ENCODE measurements around the gene AKIRIN1. TPM values are rescaled to one million over a fixed set of nuclear protein-coding genes. Genes with fewer than 3 reads are reported as not detected.

AKIRIN1 gene
- polyA plus RNA-seq, 1 of the 3 experiments (the other 2 are of a cell fraction): 37.0 TPM

- Histone ChIP-seq H3K36me3 (replicated peaks in 1 of 2; ENCODE audit: control insufficient read depth in 1 of 2, insufficient read depth in 2 of 2, low read length in 1 of 2) (peaks cover 22 to 53% of the 10 kb centered on the region in 2 experiments), H3K27ac (ENCODE audit: low read depth in 2 of 2, low read length in 1 of 2) (no peak overlapping the region), H3F3A (replicated peaks; ENCODE audit: insufficient read depth) (peaks cover 7% of the 10 kb centered on the region), H2AFZ (ENCODE audit: low read depth) (no peak overlapping the region), H3K9me2 (no peaks in the 10 kb centered on the region), H3K9ac (no peak overlapping the region), H3K4me2 (no peak overlapping the region), H3K4me1 (ENCODE audit: control insufficient read depth in 1 of 2, insufficient read depth in 2 of 2, low read depth in 1 of 2, low read length in 1 of 2) (peaks cover 0 to 7% of the 10 kb centered on the region in 2 experiments; a peak in 3 of 4 replicates), H3K9me3 (no peaks in the 10 kb centered on the region), H3K79me2 (ENCODE audit: insufficient read depth) (peaks cover 81% of the 10 kb centered on the region), H3K27me3 (ENCODE audit: insufficient read depth) (no peaks in the 10 kb centered on the region), H4K20me1 (ENCODE audit: insufficient read depth) (peaks cover 77% of the 10 kb centered on the region), H3K4me3 (ENCODE audit: low read depth in 2 of 2, low read length in 1 of 2) (no peak overlapping the region)
- WGBS (ENCODE audit: low lambda C conversion rate): 93% methylated on average over 5 of the region's 5 CpGs
- CTCF ChIA-PET: interaction anchor here (0.9 kb wide), 1 partner anchor 24 kb away, joined by 3 read pairs; no protein-coding TSS in a partner anchor
- TF ChIP-seq, protein P1, sequence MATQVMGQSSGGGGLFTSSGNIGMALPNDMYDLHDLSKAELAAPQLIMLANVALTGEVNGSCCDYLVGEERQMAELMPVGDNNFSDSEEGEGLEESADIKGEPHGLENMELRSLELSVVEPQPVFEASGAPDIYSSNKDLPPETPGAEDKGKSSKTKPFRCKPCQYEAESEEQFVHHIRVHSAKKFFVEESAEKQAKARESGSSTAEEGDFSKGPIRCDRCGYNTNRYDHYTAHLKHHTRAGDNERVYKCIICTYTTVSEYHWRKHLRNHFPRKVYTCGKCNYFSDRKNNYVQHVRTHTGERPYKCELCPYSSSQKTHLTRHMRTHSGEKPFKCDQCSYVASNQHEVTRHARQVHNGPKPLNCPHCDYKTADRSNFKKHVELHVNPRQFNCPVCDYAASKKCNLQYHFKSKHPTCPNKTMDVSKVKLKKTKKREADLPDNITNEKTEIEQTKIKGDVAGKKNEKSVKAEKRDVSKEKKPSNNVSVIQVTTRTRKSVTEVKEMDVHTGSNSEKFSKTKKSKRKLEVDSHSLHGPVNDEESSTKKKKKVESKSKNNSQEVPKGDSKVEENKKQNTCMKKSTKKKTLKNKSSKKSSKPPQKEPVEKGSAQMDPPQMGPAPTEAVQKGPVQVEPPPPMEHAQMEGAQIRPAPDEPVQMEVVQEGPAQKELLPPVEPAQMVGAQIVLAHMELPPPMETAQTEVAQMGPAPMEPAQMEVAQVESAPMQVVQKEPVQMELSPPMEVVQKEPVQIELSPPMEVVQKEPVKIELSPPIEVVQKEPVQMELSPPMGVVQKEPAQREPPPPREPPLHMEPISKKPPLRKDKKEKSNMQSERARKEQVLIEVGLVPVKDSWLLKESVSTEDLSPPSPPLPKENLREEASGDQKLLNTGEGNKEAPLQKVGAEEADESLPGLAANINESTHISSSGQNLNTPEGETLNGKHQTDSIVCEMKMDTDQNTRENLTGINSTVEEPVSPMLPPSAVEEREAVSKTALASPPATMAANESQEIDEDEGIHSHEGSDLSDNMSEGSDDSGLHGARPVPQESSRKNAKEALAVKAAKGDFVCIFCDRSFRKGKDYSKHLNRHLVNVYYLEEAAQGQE (IDR thresholded peaks at IDR 0.05; ENCODE audit: low read depth, low read length): no peak
- no peak for TF ChIP-seq YY1 (IDR thresholded peaks at IDR 0.05; ENCODE audit: low read depth)
- no peak for TF ChIP-seq NFIC (IDR thresholded peaks at IDR 0.05; ENCODE audit: borderline replicate concordance)
- TF ChIP-seq, protein P2, sequence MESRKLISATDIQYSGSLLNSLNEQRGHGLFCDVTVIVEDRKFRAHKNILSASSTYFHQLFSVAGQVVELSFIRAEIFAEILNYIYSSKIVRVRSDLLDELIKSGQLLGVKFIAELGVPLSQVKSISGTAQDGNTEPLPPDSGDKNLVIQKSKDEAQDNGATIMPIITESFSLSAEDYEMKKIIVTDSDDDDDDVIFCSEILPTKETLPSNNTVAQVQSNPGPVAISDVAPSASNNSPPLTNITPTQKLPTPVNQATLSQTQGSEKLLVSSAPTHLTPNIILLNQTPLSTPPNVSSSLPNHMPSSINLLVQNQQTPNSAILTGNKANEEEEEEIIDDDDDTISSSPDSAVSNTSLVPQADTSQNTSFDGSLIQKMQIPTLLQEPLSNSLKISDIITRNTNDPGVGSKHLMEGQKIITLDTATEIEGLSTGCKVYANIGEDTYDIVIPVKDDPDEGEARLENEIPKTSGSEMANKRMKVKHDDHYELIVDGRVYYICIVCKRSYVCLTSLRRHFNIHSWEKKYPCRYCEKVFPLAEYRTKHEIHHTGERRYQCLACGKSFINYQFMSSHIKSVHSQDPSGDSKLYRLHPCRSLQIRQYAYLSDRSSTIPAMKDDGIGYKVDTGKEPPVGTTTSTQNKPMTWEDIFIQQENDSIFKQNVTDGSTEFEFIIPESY (IDR thresholded peaks at IDR 0.05; ENCODE audit: borderline replicate concordance, low read depth): no peak
- TF ChIP-seq TEAD4 (IDR thresholded peaks at IDR 0.05; ENCODE audit: borderline replicate concordance, insufficient read depth): no peak
- no peak for DNase-seq
- POLR2A ChIA-PET: no interaction called here
These were observed 3.1 kb downstream of the AKIRIN1 start for GRCh38 chr1:38994196-38994595.

DNA sequence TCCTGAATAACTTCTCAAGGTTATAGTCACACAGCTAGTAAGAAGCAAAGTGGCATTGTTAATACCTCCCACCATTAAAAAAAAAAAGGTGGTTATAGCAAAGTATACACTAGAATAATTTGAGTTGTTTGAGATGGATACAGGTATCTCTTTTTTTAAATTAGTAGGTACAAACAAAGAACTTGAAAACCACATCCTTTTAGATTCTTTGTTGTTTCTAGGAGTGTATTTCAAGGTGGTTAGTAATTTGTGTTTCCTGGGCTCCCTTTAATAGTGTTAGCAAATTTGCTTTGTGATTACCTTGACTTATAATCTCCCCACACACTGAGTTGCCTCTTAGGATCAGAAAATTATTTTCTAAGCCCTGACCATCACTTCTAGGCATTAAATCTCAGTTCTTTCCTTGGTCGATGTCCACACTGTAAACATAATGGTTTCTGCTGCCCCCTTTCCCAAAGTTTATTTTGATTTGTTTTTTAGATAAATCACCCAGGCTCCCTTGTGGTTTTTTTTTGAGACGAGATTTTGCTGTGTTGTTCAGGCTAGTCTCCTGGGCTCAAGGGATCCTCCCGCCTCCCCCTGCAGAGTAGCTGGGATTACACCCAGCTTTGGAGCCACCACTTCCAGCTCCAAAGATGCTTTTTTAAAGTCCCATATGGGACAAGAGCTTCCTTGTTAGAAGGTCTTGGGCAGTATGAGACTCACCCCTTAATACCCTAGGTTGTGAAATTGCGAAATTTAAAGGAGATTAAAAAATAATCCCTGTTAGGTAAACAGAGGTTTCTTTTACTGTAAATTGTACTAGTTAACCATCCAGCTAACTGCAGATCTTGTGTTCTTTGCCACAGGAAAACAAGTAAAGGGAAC lies 6.2 kb downstream of the AKIRIN1 start:
- POLR2A ChIA-PET: interaction anchor here (0.8 kb wide), 1 partner anchor 29 kb away, joined by 4 read pairs; the partner anchor contains the start of gene NDUFS5
- Histone ChIP-seq H3K4me2 (no peak overlapping the region), H3K4me1 (ENCODE audit: control insufficient read depth in 1 of 2, insufficient read depth in 2 of 2, low read depth in 1 of 2, low read length in 1 of 2) (no peaks in the 10 kb centered on the region; a peak in 2 of 4 replicates), H3K9me3 (no peaks in the 10 kb centered on the region), H3F3A (replicated peaks; ENCODE audit: insufficient read depth) (peaks cover 3% of the 10 kb centered on the region), H3K27ac (ENCODE audit: low read depth in 2 of 2, low read length in 1 of 2) (no peak overlapping the region), H4K20me1 (ENCODE audit: insufficient read depth) (peaks cover 97% of the 10 kb centered on the region), H3K79me2 (ENCODE audit: insufficient read depth) (peaks cover 100% of the 10 kb centered on the region), H3K9ac (no peak overlapping the region), H3K9me2 (no peaks in the 10 kb centered on the region), H3K36me3 (replicated peaks in 1 of 2; ENCODE audit: control insufficient read depth in 1 of 2, insufficient read depth in 2 of 2, low read length in 1 of 2) (peaks cover 46 to 78% of the 10 kb centered on the region in 2 experiments), H3K27me3 (ENCODE audit: insufficient read depth) (no peaks in the 10 kb centered on the region), H3K4me3 (ENCODE audit: low read depth in 2 of 2, low read length in 1 of 2) (no peak overlapping the region), H2AFZ (ENCODE audit: low read depth) (no peak overlapping the region)
- TF ChIP-seq TEAD4 (IDR thresholded peaks at IDR 0.05; ENCODE audit: borderline replicate concordance, insufficient read depth) (no peak), MEF2A (IDR thresholded peaks at IDR 0.05; ENCODE audit: borderline replicate concordance, low read depth) (no peak), MXI1 (IDR thresholded peaks at IDR 0.05; ENCODE audit: low read depth, low read length) (no peak), EP300 (IDR thresholded peaks at IDR 0.05; ENCODE audit: borderline replicate concordance in 1 of 2, low read depth in 1 of 2, low read length in 1 of 2) (no peak), TCF12 (IDR thresholded peaks at IDR 0.05) (no peak), USF1 (IDR thresholded peaks at IDR 0.05; ENCODE audit: borderline replicate concordance, low read depth) (no peak), PBX3 (IDR thresholded peaks at IDR 0.05) (no peak)
- CTCF ChIA-PET: no interaction called here
- WGBS (ENCODE audit: low lambda C conversion rate): 76% methylated on average over 4 of the region's 4 CpGs
- DNase-seq: no peak
